ENCODE measurements around the gene ORC5.

Gene ORC5

GRCh38 chr7:104176332-104176731, 31.5 kb downstream of the ORC5 start:
- ChIA-PET CTCF (no interaction called here), POLR2A (no interaction called here)
- TF ChIP-seq ELF4 (IDR thresholded peaks at IDR 0.05) (no peak), HDGF (IDR thresholded peaks at IDR 0.05; ENCODE audit: borderline replicate concordance) (no peak), FOXK2 (IDR thresholded peaks at IDR 0.05) (no peak), TARDBP (IDR thresholded peaks at IDR 0.05) (no peak), FOXM1 (IDR thresholded peaks at IDR 0.05; ENCODE audit: borderline replicate concordance) (no peak), NFRKB (IDR thresholded peaks at IDR 0.05) (no peak), PKNOX1 (IDR thresholded peaks at IDR 0.05) (no peak), ZNF384 (IDR thresholded peaks at IDR 0.05) (no peak), SP1 (IDR thresholded peaks at IDR 0.05) (no peak), LEF1 (IDR thresholded peaks at IDR 0.05; ENCODE audit: borderline replicate concordance) (no peak), FOXA1 (IDR thresholded peaks at IDR 0.05) (no peak), ARNT (IDR thresholded peaks at IDR 0.05) (no peak), CTBP1 (IDR thresholded peaks at IDR 0.05; ENCODE audit: borderline replicate concordance) (no peak), SUZ12 (IDR thresholded peaks at IDR 0.05) (no peak), BHLHE40 (IDR thresholded peaks at IDR 0.05; ENCODE audit: borderline replicate concordance) (no peak), L3MBTL2 (conservative IDR thresholded peaks at IDR 0.05) (no peak)
- DNase-seq (ENCODE audit: extremely low spot score) = no peak

GRCh38 chr7:104175361-104175984, 32.3 kb downstream of the ORC5 start:
- CTCF ChIA-PET = no interaction called here
- TF ChIP-seq FOXK2 (IDR thresholded peaks at IDR 0.05) = no peak
- TF ChIP-seq ZNF384 (IDR thresholded peaks at IDR 0.05) = no peak
- TF ChIP-seq TARDBP (IDR thresholded peaks at IDR 0.05) = no peak
- no peak for TF ChIP-seq HDGF (IDR thresholded peaks at IDR 0.05; ENCODE audit: borderline replicate concordance)
- no peak for TF ChIP-seq FOXA1 (IDR thresholded peaks at IDR 0.05)
- TF ChIP-seq LEF1 (IDR thresholded peaks at IDR 0.05; ENCODE audit: borderline replicate concordance) = no peak
- no peak for TF ChIP-seq BHLHE40 (IDR thresholded peaks at IDR 0.05; ENCODE audit: borderline replicate concordance)
- no peak for TF ChIP-seq L3MBTL2 (conservative IDR thresholded peaks at IDR 0.05)
- no peak for TF ChIP-seq FOXM1 (IDR thresholded peaks at IDR 0.05; ENCODE audit: borderline replicate concordance)
- no peak for TF ChIP-seq SUZ12 (IDR thresholded peaks at IDR 0.05)
- no peak for TF ChIP-seq ARNT (IDR thresholded peaks at IDR 0.05)
- no peak for TF ChIP-seq NFRKB (IDR thresholded peaks at IDR 0.05)
- no peak for TF ChIP-seq ELF4 (IDR thresholded peaks at IDR 0.05)
- TF ChIP-seq CTBP1 (IDR thresholded peaks at IDR 0.05; ENCODE audit: borderline replicate concordance) = no peak
- TF ChIP-seq PKNOX1 (IDR thresholded peaks at IDR 0.05) = no peak
- no peak for TF ChIP-seq SP1 (IDR thresholded peaks at IDR 0.05)
- POLR2A ChIA-PET = no interaction called here
- DNase-seq (ENCODE audit: extremely low spot score) = no peak

- ChIA-PET POLR2A (no interaction called here), CTCF (no interaction called here)
- TF ChIP-seq TARDBP (IDR thresholded peaks at IDR 0.05) (no peak), L3MBTL2 (conservative IDR thresholded peaks at IDR 0.05) (no peak), CTBP1 (IDR thresholded peaks at IDR 0.05; ENCODE audit: borderline replicate concordance) (no peak), SP1 (IDR thresholded peaks at IDR 0.05) (no peak), PKNOX1 (IDR thresholded peaks at IDR 0.05) (no peak), FOXK2 (IDR thresholded peaks at IDR 0.05) (no peak), BHLHE40 (IDR thresholded peaks at IDR 0.05; ENCODE audit: borderline replicate concordance) (no peak), FOXM1 (IDR thresholded peaks at IDR 0.05; ENCODE audit: borderline replicate concordance) (no peak), NFRKB (IDR thresholded peaks at IDR 0.05) (no peak), SUZ12 (IDR thresholded peaks at IDR 0.05) (no peak), ELF4 (IDR thresholded peaks at IDR 0.05) (no peak), HDGF (IDR thresholded peaks at IDR 0.05; ENCODE audit: borderline replicate concordance) (no peak), FOXA1 (IDR thresholded peaks at IDR 0.05) (no peak)
- no peak for DNase-seq (ENCODE audit: extremely low spot score)
Observed at GRCh38 chr7:104174798-104175197, 33.0 kb downstream of the ORC5 start.

GRCh38 chr7:104162081-104162480, 45.7 kb downstream of the ORC5 start:
- ChIA-PET POLR2A (no interaction called here), CTCF (no interaction called here)
- no peak for DNase-seq (ENCODE audit: extremely low spot score)
- TF ChIP-seq LEF1 (IDR thresholded peaks at IDR 0.05; ENCODE audit: borderline replicate concordance) = no peak
- TF ChIP-seq CTBP1 (IDR thresholded peaks at IDR 0.05; ENCODE audit: borderline replicate concordance) = no peak
- TF ChIP-seq ARNT (IDR thresholded peaks at IDR 0.05) = no peak
- no peak for TF ChIP-seq TARDBP (IDR thresholded peaks at IDR 0.05)
- no peak for TF ChIP-seq PKNOX1 (IDR thresholded peaks at IDR 0.05)
- no peak for TF ChIP-seq L3MBTL2 (conservative IDR thresholded peaks at IDR 0.05)
- TF ChIP-seq FOXK2 (IDR thresholded peaks at IDR 0.05) = no peak
- no peak for TF ChIP-seq NFRKB (IDR thresholded peaks at IDR 0.05)
- no peak for TF ChIP-seq FOXA1 (IDR thresholded peaks at IDR 0.05)
- TF ChIP-seq ZNF384 (IDR thresholded peaks at IDR 0.05) = no peak
- no peak for TF ChIP-seq HDGF (IDR thresholded peaks at IDR 0.05; ENCODE audit: borderline replicate concordance)
- no peak for TF ChIP-seq BHLHE40 (IDR thresholded peaks at IDR 0.05; ENCODE audit: borderline replicate concordance)
- no peak for TF ChIP-seq SP1 (IDR thresholded peaks at IDR 0.05)
- no peak for TF ChIP-seq ELF4 (IDR thresholded peaks at IDR 0.05)
- TF ChIP-seq FOXM1 (IDR thresholded peaks at IDR 0.05; ENCODE audit: borderline replicate concordance) = no peak
- no peak for TF ChIP-seq SUZ12 (IDR thresholded peaks at IDR 0.05)

- DNase-seq (ENCODE audit: extremely low spot score) = no peak
- CTCF ChIA-PET = no interaction called here
- no peak for TF ChIP-seq PKNOX1 (IDR thresholded peaks at IDR 0.05)
- TF ChIP-seq L3MBTL2 (conservative IDR thresholded peaks at IDR 0.05) = no peak
- TF ChIP-seq ELF4 (IDR thresholded peaks at IDR 0.05) = no peak
- TF ChIP-seq FOXK2 (IDR thresholded peaks at IDR 0.05) = no peak
- TF ChIP-seq LEF1 (IDR thresholded peaks at IDR 0.05; ENCODE audit: borderline replicate concordance) = no peak
- POLR2A ChIA-PET = no interaction called here
Observed at GRCh38 chr7:104161244-104161643, 46.6 kb downstream of the ORC5 start.
